ENCODE measurements around the gene NKX6-1.
A peak's percentile ranks its signal among the peaks of the same experiment; 100 is the strongest.

Gene NKX6-1

GRCh38 chr4:84498935-84499623 lies at the start of gene NKX6-1:
Gene NKX6-1, minus strand, starts transcription at chr4:84499292. Its CDS starts 1,064 bp downstream, at chr4:84498228.
- no peak for TF ChIP-seq ZNF565 (CRISPR knock-in tag; conservative IDR thresholded peaks at IDR 0.05; ENCODE audit: low read depth)
- ATAC-seq: peak; percentile 81

- TF ChIP-seq PATZ1 (CRISPR knock-in tag; IDR thresholded peaks at IDR 0.05; ENCODE audit: borderline replicate concordance) (no peak), SNAI2 (CRISPR knock-in tag; IDR thresholded peaks at IDR 0.05) (no peak), ZNF565 (CRISPR knock-in tag; conservative IDR thresholded peaks at IDR 0.05; ENCODE audit: low read depth) (no peak), ZC3H10 (CRISPR knock-in tag; IDR thresholded peaks at IDR 0.05) (no peak), PPARA (CRISPR knock-in tag; IDR thresholded peaks at IDR 0.05; ENCODE audit: borderline replicate concordance) (no peak), ESRRG (CRISPR knock-in tag; IDR thresholded peaks at IDR 0.05) (no peak), ZFP3 (CRISPR knock-in tag; IDR thresholded peaks at IDR 0.05) (no peak)
These were observed 48.1 kb upstream of the NKX6-1 start for GRCh38 chr4:84547211-84547610.

DNA sequence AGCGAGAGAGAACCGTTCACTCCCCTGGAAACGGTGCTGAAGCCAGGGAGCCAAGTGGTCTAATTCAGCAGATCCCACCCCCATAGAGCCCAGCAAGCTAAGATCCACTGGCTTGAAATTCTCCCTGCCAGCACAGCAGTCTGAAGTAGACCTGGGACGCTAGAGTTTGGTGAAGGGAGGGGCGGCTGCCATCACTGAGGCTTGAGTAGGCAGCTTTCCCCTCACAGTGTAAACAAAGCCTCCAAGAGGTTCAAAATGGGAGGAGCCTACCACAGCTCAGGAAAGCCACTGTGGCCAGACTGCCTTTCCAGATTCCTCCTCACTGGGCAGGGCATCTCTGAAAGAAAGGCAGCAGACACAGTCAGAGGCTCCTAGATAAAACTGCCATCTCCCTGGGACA lies 46.0 kb upstream of the NKX6-1 start:
- no peak for TF ChIP-seq RARB (CRISPR knock-in tag; IDR thresholded peaks at IDR 0.05)
- TF ChIP-seq ZNF8 (CRISPR knock-in tag; IDR thresholded peaks at IDR 0.05): no peak
- TF ChIP-seq TOX (CRISPR knock-in tag; IDR thresholded peaks at IDR 0.05; ENCODE audit: borderline replicate concordance): no peak
- no peak for TF ChIP-seq ZNF70 (CRISPR knock-in tag; IDR thresholded peaks at IDR 0.05)
- TF ChIP-seq ARNTL (CRISPR knock-in tag; IDR thresholded peaks at IDR 0.05; ENCODE audit: borderline replicate concordance, low read depth): no peak
- no peak for TF ChIP-seq SNAI2 (CRISPR knock-in tag; IDR thresholded peaks at IDR 0.05)
- TF ChIP-seq ISL1 (CRISPR knock-in tag; IDR thresholded peaks at IDR 0.05): no peak
- TF ChIP-seq GLIS3 (CRISPR knock-in tag; IDR thresholded peaks at IDR 0.05): no peak
- no peak for TF ChIP-seq ZC3H10 (CRISPR knock-in tag; IDR thresholded peaks at IDR 0.05)
- no peak for TF ChIP-seq ZFP3 (CRISPR knock-in tag; IDR thresholded peaks at IDR 0.05)
- no peak for TF ChIP-seq PATZ1 (CRISPR knock-in tag; IDR thresholded peaks at IDR 0.05; ENCODE audit: borderline replicate concordance)
- no peak for TF ChIP-seq ZNF565 (CRISPR knock-in tag; conservative IDR thresholded peaks at IDR 0.05; ENCODE audit: low read depth)
- no peak for TF ChIP-seq PPARA (CRISPR knock-in tag; IDR thresholded peaks at IDR 0.05; ENCODE audit: borderline replicate concordance)
- TF ChIP-seq ZFP30 (CRISPR knock-in tag; IDR thresholded peaks at IDR 0.05): no peak
- TF ChIP-seq, protein P1, sequence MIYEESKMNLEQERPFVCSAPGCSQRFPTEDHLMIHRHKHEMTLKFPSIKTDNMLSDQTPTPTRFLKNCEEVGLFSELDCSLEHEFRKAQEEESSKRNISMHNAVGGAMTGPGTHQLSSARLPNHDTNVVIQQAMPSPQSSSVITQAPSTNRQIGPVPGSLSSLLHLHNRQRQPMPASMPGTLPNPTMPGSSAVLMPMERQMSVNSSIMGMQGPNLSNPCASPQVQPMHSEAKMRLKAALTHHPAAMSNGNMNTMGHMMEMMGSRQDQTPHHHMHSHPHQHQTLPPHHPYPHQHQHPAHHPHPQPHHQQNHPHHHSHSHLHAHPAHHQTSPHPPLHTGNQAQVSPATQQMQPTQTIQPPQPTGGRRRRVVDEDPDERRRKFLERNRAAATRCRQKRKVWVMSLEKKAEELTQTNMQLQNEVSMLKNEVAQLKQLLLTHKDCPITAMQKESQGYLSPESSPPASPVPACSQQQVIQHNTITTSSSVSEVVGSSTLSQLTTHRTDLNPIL (CRISPR knock-in tag; IDR thresholded peaks at IDR 0.05; ENCODE audit: low read depth): no peak
- no peak for TF ChIP-seq TSHZ2 (CRISPR knock-in tag; IDR thresholded peaks at IDR 0.05)
- TF ChIP-seq, protein P2, sequence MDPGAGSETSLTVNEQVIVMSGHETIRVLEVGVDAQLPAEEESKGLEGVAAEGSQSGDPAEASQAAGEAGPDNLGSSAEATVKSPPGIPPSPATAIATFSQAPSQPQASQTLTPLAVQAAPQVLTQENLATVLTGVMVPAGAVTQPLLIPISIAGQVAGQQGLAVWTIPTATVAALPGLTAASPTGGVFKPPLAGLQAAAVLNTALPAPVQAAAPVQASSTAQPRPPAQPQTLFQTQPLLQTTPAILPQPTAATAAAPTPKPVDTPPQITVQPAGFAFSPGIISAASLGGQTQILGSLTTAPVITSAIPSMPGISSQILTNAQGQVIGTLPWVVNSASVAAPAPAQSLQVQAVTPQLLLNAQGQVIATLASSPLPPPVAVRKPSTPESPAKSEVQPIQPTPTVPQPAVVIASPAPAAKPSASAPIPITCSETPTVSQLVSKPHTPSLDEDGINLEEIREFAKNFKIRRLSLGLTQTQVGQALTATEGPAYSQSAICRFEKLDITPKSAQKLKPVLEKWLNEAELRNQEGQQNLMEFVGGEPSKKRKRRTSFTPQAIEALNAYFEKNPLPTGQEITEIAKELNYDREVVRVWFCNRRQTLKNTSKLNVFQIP (CRISPR knock-in tag; IDR thresholded peaks at IDR 0.05; ENCODE audit: borderline replicate concordance, low read depth): no peak
- no peak for TF ChIP-seq TCF4 (CRISPR knock-in tag; IDR thresholded peaks at IDR 0.05; ENCODE audit: borderline replicate concordance)
- no peak for TF ChIP-seq ESRRG (CRISPR knock-in tag; IDR thresholded peaks at IDR 0.05)
- no peak for TF ChIP-seq BACH2 (CRISPR knock-in tag; IDR thresholded peaks at IDR 0.05; ENCODE audit: borderline replicate concordance)

More at GRCh38 chr4:84547211-84547610, 48.1 kb upstream of the NKX6-1 start:
- no peak for ATAC-seq

More for the DNA sequence above, 46.0 kb upstream of the NKX6-1 start:
- no peak for ATAC-seq

Measured in SK-N-SH treated with all-trans-retinoic acid at 6 μM for 48 hours (cell line).